ENCODE measurements around the gene SLC30A7.
"Not testable (repeated sequence)": the region's sequence is repeated elsewhere in the genome, so short reads cannot be mapped to it uniquely, and the experiment has no call there.

Gene SLC30A7

DNA sequence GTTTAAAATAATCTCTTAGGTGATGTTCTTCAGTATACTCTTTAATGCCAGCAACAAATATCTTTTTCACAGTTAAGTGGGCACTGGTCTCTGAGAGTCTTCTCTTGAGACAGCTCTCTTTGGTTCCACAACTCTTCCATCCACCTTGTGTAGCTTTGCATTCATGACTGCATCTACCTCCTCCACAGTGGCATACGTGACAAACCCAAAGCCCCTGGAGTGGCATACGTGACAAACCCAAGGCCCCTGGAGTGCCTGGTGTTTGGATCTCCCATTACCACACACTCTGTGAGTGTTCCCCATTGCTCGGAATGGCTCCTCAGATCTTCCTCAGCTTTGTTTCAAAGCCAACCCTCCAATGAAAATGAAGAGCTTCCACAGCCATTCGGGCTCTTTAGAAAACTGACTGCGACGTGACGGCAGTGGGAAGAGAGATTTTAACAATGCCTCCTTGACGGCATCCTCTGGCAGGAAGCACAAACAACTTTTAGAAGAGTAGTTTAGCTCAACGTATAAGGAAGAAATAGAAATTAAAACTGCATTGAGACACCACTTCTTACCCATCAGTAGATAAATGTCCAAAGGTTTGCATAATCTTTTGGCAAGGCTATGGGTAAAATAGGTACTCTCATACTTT lies 45.8 kb downstream of the SLC30A7 start:
- no peak for DNase-seq

DNA sequence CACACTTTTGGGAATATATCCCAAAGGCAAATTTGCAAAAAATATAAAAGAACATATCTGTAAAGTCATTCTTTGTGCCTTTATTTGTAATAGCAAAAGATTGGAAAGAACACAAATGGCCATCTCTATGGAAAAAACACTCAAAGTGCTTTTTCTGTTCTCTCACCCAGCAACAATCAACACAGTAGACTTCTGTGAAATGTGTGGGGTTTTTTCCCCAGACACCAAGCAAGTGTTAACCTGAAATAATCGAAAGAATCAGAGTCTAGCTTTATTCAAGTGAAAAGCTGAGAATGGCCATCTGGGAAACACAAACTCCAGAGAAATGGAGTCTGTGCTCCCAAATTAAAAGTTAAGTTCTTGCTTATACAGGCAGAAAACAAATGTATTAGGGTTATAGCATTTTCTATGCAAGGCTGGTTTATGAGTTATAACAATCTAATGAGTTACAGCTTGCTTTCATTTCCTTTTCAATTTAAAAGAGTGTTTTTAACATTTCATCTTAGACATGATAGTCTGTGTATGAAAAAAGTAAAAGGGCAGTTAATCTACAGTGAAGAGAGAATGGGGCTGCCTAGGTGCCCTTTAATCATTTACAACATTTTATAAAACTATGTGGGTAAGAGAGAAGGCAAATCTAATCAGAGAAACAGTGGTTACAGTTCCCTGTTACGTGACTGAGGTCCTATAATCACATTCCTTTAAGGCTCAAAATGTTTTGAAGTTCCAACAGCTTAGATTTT lies 46.6 kb downstream of the SLC30A7 start:
- DNase-seq: no peak

DNA sequence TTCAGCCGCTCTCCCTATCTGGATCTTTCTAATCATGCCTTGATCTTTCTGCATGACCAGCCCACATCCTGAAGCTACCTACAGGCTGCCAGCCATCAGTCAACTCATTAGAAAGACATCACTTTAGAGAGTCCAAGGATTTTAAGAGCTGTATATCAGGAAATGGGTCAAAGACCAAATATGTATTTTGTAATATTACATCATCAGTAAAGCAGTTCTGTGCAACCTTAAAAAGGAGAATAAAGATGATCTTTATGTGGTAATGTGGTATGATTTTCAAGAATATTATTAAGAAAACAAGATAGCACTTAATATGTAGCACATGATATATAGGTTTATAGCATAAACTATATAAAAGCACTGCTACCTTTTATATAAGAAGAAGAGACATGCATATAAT lies 47.6 kb downstream of the SLC30A7 start:
- DNase-seq: no peak

DNA sequence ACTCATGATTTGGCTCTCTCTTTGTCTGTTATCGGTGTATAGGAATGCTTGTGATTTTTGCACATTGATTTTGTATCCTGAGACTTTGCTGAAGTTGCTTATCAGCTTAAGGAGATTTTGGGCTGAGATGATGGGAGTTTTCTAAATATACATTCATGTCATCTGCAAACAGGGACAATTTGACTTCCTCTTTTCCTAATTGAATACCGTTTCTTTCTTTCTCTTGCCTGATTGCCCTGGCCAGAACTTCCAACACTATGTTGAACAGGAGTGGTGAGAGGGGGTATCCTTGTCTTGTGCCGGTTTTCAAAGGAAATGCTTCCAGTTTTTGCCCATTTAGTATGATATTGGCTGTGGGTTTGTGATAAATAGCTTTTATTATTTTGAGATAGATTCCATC lies 50.2 kb downstream of the SLC30A7 start:
- not testable (repeated sequence) for DNase-seq

DNA sequence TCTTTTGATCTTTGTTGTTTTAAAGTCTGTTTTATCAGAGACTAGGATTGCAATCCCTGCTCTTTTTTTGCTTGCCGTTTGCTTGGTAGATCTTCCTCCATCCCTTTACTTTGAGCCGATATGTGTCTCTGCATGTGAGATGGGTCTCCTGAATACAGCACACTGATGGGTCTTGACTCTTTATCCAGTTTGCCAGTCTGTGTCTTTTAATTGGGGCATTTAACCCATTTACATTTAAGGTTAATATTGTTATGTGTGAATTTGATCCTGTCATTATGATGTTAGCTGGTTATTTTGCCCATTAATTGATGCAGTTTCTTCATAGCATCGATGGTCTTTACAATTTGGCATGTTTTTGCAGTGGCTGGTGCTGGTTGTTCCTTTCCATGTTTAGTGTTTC lies 51.9 kb downstream of the SLC30A7 start:
- not testable (repeated sequence) for DNase-seq

DNA sequence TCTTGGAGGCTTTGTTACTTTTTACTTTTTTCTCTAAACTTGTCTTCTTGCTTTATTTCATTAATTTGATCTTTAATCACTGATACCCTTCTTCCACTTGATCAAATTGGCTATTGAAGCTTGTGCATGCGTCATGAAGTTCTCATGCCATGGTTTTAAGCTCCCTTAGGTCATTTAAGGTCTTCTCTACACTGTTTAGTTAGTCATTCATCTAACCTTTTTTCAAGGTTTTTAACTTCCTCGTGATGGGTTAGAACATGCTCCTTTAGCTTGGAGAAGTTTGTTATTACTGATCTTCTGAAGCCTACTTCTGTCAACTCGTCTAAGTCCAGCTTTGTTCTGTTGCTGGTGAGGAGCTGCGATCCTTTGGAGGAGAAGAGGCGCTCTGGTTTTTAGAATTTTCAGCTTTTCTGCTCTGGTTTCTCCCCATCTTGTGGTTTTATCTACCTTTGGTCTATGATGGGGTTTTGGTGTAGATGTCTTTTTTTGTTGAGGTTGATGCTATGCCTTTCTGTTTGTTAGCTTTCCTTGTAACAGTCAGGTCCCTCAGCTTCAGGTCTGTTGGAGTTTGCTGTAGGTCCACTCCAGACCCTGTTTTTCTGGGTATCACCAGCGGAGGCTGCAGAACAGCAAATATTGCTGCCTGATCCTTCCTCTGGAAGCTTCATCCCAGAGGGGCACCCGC lies 53.0 kb downstream of the SLC30A7 start:
- DNase-seq: not testable (repeated sequence)

DNA sequence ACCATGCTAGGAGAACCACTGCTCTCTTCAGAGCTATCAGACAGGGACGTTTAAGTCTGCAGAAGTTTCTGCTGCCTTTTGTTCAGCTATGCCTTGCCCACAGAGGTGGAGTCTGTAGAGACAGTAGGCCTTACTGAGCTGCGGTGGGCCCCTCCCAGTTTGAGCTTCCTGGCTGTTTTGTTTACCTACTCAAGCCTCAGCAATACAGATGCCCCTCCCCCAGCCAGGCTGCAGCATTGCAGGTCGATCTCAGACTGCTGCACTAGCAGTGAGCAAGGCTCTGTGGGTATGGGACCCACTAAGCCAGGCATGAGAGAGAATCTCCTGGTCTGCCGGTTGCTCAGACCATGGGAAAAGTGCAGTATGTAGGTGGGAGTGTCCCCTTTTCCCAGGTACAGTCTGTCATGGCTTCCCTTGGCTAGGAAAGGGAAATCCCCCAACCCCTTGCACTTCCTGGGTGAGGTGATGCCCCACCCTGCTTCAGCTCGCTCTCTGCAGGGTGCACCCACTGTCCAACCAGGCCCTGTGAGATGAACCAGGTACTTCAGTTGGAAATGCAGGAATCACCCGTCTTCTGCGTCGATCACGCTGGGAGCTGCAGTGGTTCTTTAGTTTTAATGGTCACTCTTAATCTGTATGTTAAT lies 53.7 kb downstream of the SLC30A7 start:
- DNase-seq: peak; percentile 83

DNA sequence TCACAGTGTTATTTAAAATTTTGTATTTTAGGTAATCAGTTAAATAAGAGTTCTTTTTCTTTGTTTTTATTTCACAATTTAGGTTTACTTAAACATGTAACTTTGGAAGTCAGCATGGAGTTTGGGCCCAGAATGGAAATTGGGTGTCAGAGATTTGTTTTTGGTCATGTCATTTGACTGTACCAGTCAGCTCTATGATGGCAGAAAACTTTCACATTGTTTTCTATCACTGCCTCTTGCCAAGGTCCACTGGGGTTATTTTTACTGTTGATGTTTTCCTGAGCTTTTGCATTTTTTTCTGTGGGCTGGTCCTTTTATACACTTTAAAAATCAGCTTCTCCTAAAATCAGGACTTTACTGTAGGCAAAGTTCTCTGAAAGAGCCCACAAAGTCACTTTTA lies 54.4 kb downstream of the SLC30A7 start:
- DNase-seq: no peak

DNA sequence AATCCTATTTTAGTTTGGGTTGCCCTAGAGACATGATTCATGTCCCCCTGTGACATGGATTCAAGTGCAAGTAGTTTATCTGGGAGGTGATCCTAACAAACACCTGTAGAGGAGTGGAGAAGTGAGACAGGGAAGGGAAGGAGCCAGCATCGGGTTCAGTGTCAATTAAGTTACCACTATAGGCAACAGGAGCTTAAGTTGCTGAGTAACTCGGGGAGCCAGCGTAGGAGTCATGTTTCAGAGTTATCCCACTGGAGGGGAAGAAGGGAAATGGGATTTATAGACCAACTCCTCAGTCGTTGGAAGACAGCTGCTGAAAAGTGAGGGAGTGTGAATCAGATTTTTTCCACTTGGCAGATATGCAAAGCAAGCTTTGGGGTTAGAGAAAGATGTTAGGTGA lies 54.9 kb downstream of the SLC30A7 start:
- no peak for DNase-seq

DNA sequence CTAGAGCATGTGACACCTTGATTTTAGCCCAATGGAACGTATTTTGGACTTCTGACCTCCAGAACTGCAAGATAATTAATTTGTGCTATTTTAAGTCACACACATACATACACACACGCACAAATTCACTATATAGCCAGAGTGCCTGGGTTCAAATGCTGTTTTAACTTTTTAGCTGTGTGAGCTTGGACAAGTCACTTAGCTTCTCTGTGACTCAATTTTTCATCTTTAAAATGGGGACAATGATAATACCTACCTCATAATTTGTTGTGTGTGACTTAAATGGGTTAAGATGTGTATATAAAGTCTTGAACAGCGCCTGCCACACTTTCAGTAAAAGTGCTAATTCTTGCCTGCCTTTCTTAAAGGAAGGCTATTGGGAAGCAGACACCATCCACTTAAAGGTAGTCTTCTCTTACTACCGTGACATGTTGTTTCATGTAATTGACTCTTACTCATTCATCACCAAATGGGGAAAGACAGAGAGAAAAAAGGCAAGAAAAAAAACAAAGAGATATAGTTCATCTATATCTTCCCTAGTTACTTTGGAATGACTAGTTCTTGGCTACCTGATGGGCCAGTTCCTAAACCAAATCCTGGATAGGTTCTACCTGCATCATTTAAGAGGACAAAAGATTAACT lies 56.3 kb downstream of the SLC30A7 start:
- DNase-seq: no peak

DNA sequence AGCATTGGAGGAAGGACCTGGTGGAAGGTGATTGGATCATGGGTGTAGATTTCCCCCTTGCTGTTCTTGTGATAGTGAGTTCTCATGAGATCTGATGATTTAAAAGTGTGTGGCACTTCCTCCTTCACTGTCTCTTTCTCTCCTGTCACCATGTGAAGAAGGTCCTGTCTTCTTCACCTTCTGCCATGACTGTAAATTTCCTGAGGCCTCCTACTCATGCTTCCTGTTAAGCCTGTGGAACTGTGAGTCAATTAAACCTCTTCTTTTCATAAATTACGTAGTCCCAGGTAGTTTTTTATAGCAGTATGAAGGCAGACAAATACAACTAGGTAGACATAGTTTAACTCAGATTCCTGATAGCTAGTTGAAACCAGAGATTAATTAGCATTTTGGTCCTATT lies 57.1 kb downstream of the SLC30A7 start:
- DNase-seq: not testable (repeated sequence)

DNA sequence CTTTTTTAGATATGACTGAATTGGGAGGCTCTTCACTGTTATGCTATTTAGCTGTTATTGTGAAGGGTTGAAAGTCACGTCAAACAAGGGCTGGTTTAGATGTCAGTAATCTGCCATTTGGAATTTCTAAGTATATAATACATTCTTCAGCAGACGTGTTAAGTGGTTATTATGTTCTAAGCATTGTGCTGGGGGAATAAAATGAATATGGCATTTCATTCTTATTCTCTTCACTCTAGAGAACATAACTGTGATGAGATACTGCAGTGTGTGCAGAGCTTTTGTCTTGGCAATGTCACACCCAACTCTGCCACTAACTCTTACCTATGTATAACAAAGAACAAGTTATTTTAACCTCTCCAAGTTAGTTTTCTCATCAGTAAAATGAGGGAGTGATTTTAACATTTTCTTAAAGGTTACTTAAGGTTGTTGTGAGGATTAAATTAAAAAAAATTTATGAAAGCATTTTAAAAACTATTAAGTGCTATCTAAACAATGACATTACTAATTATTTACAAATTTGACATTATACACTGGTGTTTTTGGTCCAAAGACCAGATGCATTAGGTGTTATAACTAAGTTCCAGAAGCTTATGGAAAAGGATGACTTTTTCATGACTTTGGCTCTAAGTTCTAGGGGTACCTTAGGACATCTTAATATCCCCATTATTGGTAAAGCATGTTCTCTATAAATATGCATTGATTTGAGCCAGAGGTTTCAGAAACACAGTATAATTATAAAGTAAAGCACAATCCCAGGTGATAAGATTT lies 58.3 kb downstream of the SLC30A7 start:
- no peak for DNase-seq

DNA sequence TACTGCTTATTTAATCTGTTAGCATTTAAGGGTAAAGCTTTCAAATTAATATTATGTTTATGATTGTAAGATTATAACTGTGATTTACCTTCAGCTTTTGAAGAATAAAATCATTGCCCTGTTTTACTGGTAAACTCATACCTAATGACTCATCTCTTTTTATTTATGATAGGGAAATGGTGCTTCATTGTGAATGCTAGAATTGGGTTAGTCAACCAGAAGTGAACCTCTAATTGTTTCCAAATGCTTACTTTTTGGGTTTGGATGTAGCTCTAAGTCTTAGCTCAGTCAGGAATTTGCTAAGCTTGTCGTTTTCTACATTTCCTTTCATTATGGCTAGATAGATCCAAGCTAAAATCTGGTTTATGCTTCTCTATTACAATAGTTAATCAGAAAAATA lies 59.4 kb downstream of the SLC30A7 start:
- no peak for DNase-seq

DNA sequence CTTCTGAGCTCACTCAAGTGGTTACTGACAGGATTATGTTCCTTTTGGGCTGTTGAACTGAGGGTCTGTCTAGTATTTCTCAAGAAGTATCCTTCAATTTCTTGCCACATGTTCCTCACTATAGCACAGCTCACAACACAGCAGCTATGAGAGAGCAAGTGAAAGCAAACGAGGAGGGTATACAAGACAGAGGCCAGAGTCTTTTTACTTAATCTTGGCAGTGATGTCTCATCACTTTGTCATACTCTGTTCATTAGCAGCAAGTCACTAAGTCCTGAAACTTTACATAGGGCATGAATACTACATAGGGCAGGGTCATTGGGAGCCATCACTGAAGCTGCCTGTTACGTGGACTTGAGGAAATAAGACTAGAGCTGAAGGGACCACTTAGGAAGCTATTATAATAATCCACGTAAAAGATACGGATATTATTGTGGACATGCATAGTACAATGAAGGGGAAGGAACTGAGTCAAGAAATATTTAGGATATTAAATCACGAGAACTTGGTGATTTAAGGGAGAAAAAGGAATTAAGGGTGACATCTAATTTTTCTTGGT lies 63.7 kb downstream of the SLC30A7 start:
- DNase-seq: no peak

DNA sequence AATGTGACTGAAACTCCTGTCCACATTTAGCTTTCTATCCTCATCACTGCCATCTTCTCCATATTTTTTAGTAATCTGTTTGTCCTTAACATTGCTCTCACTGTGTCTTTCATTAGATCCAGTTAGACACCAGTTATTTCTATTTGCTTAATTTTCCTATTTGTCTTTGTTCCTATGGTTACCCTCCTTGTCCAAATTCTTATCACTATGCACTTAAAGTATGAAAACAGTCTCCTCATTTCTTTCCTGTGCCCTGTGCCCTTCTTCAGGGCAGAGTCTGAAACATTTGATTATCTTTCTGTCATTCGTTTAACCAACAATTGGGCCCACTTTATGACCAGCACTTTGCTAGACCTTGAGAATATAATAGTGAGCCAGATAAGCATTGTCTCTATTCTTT lies 64.2 kb downstream of the SLC30A7 start:
- no peak for DNase-seq

DNA sequence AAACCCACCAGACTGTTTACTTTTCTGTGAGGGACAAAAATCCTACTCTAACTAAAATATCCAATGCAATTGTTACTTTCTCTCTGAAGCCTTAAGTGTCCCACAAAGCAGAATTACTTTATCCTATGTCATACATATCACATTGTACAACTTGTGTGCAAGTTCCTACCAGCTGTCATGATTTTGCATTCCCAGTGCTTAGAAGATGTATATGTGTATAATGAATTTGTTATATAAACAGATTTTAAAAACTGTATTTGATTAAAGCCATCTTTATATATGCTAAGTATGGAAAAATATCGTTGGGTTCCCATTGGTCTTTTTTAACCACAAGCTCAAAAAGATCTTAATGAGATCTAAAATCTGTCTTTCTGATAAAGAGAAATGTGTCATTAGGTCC lies 72.7 kb downstream of the SLC30A7 start:
- no peak for DNase-seq

DNA sequence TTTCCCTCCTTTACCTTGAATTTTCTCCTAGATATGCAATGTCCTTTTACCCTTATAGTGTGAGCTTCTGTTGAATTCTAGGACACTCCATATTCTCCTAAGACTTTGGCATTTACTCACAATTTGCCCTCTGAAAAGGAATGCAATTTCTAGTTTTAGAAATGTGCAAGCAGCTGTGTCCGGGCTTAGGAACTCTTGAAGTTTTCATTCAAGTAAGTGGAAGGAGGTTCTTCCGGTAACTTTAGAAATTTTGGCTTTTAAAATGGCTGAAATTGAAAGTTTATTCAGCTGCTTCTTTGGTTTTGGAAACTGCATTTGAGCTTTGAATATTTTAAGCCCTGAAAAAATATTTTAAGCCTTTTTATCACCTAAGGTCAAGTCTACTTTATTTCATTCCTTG lies 73.4 kb downstream of the SLC30A7 start:
- DNase-seq: no peak

DNA sequence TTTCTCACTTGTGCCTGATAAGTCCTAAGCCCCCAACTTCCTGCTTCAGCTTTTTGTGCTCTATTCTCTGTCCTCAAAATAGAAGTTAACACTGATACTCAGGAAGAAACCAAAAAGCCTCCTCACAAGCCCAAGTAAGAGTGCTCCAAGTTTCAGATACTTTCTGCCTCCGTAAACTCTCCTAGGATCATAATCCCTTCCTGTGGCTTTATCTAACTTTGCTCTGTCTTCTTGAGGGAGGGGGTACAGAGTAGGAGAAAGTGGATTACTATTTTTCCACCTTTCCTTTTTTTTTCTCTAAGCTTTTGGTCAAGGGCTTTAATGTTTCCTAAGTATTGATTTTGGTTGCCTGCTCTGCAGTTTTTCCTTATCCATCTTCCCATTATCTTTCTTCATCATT lies 75.1 kb downstream of the SLC30A7 start:
- DNase-seq: no peak

DNA sequence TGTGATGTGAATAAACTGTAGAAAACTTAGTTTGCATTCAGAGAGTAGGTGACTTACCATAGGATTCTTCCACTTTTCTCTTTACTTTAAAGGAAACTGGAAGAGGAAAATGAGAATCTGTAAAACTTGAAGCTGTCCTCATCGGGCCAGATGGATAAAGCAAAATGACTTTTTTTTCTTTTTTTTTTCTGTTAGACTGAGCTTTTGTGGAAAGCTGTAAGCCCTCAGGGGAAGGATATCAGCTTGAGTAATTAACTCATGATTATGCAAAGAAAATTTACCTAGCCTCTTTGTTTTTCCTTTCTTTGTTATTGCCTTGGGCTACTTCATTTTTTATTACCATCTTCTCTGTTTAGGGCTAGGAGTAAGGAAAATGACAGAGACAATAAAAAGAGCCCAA lies 76.3 kb downstream of the SLC30A7 start:
- DNase-seq: no peak

DNA sequence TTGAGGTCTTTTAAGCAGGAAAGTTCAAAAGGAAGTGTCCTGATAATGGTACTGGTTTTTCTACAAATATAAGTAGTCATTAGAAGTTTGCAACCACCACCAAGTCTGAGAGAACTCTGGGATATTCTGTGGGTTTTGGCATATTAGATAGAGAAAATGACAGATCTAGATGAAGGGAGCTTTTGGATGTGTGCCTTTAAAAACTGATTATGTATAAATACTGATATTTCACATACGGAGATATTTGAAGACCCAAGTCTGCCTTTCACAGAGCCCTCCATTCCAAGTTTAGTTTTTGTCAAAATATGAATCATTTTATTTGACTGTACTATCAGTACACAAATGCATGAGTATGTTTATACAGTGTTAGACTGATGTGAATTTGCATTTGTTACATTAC lies 81.0 kb downstream of the SLC30A7 start:
- DNase-seq: no peak

DNA sequence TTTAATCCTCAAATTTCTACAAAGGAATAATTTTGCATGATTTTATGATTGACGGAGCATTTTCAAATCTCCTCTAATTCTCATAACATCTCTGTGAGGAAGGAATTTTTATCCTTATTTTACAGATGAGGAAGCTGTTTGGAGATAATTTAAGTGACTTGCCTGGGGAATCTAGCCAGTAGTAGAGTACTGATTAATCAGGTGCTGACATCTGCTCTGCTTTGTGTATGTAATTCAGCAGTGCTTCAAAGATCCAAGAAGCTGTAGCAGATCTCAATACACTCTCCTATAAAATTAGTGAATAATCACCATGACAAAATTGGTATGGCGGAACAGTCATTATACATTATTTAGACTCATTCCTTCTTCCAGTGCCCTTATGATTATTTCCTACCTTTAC lies 83.7 kb downstream of the SLC30A7 start:
- DNase-seq: no peak

DNA sequence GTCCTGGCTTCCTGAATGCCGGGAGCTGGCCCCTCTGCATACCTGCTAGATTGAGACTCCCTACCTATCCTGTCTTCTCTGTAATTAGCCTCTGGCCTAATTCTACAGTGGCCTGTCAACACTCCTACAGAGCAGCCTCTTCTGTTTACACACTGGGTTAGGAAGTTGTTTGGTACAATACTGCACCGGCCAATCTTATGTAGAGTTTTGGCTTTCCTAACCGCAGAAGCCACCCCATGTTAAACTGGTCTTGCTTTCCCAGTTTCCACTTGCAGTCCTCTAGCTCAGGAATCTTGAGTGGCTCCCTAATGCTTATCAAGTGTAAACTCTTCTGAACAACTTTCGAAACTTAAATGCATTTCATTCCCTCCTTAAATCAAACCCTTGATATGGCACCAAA lies 86.9 kb downstream of the SLC30A7 start:
- no peak for DNase-seq

All from activated gamma-delta T cell treated with Interleukin-2 at 50 U/mL for 16 hours (primary cell).